Epithelial cell of proximal tubule (primary cell): Measurements from ENCODE around the gene PRDM16. TPM values are rescaled to one million over a fixed set of nuclear protein-coding genes. Genes with fewer than 3 reads are reported as not detected.

Experiments used
- DNase-seq: peaks from one replicate; pipeline ENCODE4 v3.0.0-alpha.2; 2011; ENCODE audit warnings: low read depth
- H3K4me3 ChIP-seq: 2 replicates; pipeline ENCODE4 v1.5.1; 2011; ENCODE audit warnings: low read depth, mild to moderate bottlenecking, low read length
- total RNA-seq: library from RNA; depleted of rRNA; stranded (reverse); fragments of >200 nt; gene quantifications from 2 replicates; pipeline ENCODE4 v1.2.3, GENCODE V29; 2015
- TF ChIP-seq, protein P1 (sequence below): conservative IDR thresholded peaks from 2 replicates; pipeline ENCODE4 v1.5.1; 2012; ENCODE audit warnings: low read depth, mild to moderate bottlenecking, low read length

Gene PRDM16
- total RNA-seq, 1 donor from 2014 or later, result 0.06 TPM

DNA sequence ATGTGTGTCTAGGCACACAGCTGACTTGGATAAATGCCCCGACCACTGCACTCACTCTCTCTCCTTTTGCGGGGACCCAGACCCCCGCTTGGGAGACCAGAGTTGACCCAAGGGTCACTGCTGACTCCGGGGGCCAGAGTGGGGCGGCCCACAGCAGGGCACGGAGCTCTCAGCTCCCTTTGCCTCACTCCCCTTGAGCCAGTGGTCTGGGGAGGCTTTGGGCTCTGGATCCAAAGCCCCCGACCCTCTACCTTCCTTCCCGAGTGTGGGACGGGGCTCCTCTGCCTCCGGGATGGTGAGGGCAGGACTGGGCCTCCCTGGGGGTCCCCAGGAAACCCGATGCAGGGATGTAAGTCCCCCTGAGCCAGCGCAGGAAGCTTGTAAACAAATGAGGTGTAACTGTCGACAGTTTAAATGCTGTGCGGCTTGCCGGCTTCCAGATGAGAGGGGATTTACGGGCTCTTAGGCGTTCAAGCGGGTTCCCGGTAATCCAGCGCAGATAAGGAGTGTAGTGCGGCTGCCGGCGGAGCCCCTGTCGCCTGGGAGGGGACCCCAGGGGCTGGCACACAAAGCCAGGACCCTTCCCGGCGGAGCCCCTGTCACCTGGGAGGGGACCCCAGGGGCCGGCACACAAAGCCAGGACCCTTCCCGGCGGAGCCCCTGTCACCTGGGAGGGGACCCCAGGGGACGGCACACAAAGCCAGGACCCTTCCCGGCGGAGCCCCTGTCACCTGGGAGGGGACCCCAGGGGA is 40.3 kb upstream of the PRDM16 start:
- TF ChIP-seq, protein P1, sequence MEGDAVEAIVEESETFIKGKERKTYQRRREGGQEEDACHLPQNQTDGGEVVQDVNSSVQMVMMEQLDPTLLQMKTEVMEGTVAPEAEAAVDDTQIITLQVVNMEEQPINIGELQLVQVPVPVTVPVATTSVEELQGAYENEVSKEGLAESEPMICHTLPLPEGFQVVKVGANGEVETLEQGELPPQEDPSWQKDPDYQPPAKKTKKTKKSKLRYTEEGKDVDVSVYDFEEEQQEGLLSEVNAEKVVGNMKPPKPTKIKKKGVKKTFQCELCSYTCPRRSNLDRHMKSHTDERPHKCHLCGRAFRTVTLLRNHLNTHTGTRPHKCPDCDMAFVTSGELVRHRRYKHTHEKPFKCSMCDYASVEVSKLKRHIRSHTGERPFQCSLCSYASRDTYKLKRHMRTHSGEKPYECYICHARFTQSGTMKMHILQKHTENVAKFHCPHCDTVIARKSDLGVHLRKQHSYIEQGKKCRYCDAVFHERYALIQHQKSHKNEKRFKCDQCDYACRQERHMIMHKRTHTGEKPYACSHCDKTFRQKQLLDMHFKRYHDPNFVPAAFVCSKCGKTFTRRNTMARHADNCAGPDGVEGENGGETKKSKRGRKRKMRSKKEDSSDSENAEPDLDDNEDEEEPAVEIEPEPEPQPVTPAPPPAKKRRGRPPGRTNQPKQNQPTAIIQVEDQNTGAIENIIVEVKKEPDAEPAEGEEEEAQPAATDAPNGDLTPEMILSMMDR, result no peak
- DNase-seq, result no peak
- no peak overlapping the region for H3K4me3 ChIP-seq

DNA sequence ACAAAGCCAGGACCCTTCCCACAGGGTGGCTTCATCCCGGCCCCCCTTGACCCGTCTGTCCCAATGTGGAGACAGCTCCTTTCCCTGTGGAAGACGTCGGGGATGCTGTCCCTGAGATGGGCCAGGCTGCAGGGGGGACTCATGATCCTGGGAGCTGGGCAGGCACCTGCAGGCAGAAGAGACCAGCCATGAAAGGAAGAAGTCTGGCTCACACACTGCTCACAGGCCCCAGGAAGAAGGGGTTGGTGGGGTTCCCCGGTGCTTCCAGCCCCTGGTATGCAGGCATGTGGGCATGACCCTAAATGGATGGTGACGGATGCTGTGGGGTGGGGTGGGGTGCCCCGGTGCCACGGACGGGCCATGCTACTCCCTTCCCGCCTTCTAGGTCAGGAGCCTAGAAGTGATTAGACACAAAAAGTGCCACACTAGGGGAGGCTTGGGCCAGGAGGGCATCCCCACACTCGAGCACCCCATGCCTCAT is 39.5 kb upstream of the PRDM16 start:
- TF ChIP-seq, protein P1, result no peak
- DNase-seq, result no peak
- H3K4me3 ChIP-seq, result no peak overlapping the region

DNA sequence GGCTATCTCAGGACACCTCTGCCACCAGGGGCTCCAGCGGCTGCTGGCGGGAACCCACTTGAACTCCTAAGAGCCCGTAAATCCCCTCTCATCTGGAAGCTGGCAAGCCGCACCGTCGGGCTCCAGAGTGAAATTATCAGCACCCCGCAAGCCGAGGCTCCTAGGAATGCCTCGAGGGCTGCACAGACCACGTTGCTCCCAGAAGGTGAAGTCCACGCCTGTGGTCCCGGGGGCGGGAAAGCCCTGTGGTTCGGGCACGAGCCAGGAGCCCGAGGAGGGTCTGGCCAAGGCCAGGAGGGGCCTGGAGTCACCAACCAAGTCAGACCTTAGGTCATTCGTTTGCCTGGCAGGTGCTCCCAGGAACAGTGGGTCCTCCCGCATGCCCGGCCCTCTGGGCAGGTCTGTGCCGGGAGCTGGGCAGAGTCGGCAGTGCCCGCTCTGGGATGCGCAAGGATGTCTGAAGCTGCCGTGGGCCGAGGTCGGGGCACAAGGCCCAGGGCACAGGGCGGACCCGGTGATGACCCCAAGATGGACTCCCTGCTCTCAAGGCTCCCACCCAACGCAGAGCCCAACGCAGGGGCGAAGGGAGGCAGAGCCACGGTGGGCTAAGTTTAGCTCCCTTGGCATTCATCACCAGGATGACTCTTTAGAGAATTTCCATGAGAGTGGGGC is 38.9 kb upstream of the PRDM16 start:
- TF ChIP-seq, protein P1, result no peak
- no peak overlapping the region for H3K4me3 ChIP-seq

DNA sequence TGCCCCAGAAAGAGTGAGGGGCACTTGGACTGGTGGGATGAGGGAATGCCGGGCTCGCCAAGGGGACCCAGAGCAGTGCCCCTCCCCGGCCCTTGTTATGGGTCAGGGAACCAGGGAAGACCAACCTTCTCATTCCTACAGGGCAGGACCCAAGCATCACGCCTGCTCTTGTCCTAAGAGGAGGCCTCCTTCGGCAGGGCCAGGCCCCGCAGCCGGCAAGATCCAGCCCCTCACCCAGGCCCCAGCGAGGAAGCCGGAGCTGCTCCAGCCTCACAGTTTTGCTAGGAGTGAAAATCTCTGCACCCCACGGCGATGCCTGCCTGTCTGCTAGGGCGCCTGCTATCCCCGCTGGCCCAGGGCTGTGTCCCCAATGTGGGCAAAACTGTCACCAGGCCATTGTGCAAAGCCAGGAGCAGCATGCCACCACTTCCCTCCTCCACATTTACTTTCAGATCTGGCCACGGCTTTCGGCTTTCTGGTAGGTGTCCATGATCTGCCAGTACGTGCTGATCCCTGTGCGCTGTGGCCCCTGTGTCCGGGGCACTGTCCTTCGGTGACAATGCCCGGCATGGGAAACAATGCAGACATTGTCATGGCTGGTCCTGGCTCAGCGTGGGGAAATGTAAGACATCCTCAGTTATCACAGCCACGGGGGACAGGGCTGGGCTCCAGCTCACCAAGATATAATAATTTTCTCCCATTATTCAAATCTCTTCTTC is 38.2 kb upstream of the PRDM16 start:
- no peak overlapping the region for H3K4me3 ChIP-seq
- TF ChIP-seq, protein P1, result no peak
- DNase-seq, result no peak

More for the DNA sequence above, 38.9 kb upstream of the PRDM16 start:
- DNase-seq, result no peak

DNA sequence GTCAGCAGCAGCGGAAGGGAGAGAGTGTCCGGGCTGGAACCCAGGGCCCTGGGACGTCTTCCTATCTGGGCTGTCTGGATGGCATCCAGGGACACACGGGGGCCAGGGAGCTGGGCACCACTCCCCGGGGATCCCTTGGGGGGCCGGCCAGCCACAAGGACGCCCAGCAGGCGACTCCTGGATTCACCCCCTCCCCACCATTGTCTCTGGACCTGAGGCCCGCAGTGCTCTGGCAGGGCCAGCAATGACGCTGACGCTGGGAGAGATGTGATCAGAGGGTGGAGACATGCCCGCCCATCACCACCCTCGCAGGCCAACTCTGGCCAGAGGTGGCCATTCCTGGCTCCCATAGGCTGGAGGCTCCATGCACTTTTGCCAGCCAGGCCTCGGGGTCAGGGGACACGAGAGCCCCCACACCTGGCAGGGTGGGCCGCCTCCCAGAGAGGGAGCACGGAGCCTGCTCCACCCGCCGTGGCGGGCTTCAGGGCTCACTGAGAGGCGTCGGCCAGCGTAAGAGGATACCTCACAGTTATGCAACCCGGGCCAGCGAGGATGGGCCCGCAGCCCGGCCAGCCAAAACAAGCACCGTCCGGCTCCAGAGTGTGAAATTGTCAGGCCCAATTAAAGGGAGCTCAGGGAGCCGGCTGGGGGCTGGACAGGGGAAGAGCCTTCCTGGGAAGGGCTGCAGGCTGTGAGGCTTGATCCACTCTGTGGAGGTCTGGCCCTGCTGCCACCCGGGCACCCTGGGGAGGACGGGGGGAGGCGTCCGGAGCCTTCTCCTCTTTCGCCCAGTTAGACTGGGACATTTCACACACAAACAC is 37.4 kb upstream of the PRDM16 start:
- no peak for DNase-seq
- TF ChIP-seq, protein P1, result no peak
- no peak overlapping the region for H3K4me3 ChIP-seq

DNA sequence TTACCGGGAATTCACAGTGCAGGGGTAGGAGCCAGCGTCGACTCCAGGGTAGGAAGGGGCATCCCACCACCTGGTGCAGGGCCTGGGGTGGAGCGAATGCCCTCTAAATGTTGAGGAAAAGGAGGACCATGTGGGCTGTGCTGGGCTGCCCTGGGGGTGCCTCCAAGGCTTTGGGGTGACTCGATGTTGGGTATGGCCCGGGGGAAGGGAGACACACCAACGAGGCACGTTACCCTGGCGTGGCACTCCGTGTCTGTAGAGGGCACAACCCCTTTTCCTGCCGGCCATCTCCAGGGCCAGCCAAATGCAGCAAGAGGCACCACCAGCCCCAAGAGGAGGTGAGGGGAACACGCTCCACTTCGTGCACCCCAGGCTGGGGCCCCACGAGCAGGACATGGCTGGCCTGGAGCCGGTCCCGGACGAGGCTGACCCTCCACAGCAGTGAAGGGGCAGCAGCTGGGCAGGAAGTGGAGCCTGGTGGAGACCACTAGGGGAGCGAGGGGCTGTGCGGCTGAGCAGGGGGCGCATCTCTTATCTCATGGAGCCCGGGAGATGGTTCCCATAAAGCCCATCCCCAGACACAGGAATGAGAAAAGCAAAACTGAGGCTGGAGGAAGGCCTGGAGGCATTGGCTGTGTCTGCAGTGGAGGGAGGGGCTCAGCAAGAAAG is 36.5 kb upstream of the PRDM16 start:
- no peak for DNase-seq
- TF ChIP-seq, protein P1, result no peak
- no peak overlapping the region for H3K4me3 ChIP-seq
